Liver (tissue), 3 donors: ENCODE measurements around the gene PTCRA.

Experiments
- EGR1 ChIP-seq, 2 donors: IDR thresholded peaks; 2 replicates each; pipeline ENCODE4 v1.6.1; 2016 to 2018; ENCODE audit warnings: antibody characterized with exemption in 2 of 2, low read depth in 2 of 2
- YY1 ChIP-seq: IDR thresholded peaks from 2 replicates; pipeline ENCODE4 v1.6.1; 2016; ENCODE audit warnings: antibody characterized with exemption, mild to moderate bottlenecking
- TF ChIP-seq, protein P1 (sequence below): fragments of 150-350 bp; IDR thresholded peaks from 2 replicates; pipeline ENCODE4 v1.5.1; 2017; ENCODE audit warnings: improper control_type of control experiment, low read depth, low read length; ENCODE audit not compliant: missing input control
- TF ChIP-seq, protein P2 (sequence below): IDR thresholded peaks from 2 replicates; pipeline ENCODE4 v1.6.1; 2016; ENCODE audit warnings: antibody characterized with exemption
- donor health status: healthy.
- donor health status: healthy.

DNA sequence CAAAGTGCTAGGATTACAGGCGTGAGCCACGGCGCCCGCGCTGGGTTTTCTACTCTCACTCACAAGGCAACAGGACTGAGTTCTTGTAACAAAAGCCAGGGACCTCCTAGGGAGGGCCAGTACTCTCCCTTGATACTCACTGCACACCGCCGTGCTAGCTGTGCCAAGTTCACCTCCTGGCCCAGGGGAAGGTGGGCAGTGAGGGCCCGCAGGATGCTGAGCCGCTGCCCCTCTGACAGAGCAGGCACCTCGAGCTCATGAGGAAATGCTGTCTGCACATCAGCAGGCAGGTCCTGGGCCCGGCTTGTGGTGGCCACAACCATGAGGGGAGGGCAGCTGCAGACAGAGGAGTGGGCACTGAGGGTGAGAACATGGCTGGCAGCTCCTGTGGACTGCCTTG, 51.4 kb downstream of the PTCRA start:
- TF ChIP-seq, protein P1, sequence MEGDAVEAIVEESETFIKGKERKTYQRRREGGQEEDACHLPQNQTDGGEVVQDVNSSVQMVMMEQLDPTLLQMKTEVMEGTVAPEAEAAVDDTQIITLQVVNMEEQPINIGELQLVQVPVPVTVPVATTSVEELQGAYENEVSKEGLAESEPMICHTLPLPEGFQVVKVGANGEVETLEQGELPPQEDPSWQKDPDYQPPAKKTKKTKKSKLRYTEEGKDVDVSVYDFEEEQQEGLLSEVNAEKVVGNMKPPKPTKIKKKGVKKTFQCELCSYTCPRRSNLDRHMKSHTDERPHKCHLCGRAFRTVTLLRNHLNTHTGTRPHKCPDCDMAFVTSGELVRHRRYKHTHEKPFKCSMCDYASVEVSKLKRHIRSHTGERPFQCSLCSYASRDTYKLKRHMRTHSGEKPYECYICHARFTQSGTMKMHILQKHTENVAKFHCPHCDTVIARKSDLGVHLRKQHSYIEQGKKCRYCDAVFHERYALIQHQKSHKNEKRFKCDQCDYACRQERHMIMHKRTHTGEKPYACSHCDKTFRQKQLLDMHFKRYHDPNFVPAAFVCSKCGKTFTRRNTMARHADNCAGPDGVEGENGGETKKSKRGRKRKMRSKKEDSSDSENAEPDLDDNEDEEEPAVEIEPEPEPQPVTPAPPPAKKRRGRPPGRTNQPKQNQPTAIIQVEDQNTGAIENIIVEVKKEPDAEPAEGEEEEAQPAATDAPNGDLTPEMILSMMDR = no peak
- TF ChIP-seq EGR1 (IDR thresholded peaks at IDR 0.05; ENCODE audit: low read depth in 2 of 2) (no peak), YY1 (no peak)
- TF ChIP-seq, protein P2, sequence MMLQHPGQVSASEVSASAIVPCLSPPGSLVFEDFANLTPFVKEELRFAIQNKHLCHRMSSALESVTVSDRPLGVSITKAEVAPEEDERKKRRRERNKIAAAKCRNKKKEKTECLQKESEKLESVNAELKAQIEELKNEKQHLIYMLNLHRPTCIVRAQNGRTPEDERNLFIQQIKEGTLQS = no peak
